ENCODE results near the gene DLX6.

The DLX6 gene

GRCh38 chr7:97009753-97010732 is 4.7 kb downstream of the DLX6 start:
- no peak for DNase-seq (ENCODE audit: low spot score)
- no peak for FAIRE-seq

- no peak for DNase-seq (ENCODE audit: low spot score)
- FAIRE-seq, result no peak
These were observed 5.8 kb downstream of the DLX6 start for GRCh38 chr7:97011104-97011503.

DNA sequence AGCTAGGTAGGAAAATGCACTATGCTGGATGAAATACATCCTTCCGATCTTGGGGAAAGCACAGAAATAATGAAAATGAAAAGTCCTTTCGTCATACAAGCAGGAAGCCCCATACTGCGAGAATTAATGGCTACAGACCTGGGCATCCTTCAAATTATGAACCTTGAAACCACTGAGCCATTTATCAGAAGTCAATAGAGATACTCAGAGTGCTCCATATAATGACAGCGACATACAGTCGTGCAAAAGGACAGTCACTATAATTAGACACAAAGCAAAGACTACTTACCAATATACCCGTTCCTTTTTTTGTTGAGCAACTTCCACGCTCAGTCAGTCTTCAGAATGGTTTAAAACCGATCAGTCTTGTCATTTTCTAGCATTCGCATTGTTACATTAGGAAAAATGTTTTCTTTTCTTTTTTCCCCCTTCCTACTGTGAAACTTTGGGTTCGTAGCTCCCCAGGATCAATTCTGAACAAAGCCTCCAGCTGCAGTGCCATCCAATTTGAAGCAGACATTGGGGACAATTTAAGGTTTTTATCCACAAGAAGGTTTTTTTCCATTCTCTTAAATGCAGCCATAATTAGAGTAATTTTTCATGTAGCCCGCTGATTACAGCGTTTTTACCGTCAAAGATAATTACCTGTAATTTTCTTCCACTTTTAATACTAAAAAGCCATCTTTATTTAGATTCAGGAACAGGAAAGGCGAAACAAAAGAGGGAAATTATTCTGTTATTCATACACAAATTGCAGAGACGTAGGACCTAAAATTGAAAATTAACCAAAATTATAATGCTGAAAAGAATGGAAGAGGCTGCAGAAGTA is 6.4 kb downstream of the DLX6 start:
- FAIRE-seq (no peak), DNase-seq (ENCODE audit: low spot score) (no peak)

GRCh38 chr7:97012365-97013133 is 7.2 kb downstream of the DLX6 start:
- no peak for DNase-seq (ENCODE audit: low spot score)
- FAIRE-seq, result no peak

DNA sequence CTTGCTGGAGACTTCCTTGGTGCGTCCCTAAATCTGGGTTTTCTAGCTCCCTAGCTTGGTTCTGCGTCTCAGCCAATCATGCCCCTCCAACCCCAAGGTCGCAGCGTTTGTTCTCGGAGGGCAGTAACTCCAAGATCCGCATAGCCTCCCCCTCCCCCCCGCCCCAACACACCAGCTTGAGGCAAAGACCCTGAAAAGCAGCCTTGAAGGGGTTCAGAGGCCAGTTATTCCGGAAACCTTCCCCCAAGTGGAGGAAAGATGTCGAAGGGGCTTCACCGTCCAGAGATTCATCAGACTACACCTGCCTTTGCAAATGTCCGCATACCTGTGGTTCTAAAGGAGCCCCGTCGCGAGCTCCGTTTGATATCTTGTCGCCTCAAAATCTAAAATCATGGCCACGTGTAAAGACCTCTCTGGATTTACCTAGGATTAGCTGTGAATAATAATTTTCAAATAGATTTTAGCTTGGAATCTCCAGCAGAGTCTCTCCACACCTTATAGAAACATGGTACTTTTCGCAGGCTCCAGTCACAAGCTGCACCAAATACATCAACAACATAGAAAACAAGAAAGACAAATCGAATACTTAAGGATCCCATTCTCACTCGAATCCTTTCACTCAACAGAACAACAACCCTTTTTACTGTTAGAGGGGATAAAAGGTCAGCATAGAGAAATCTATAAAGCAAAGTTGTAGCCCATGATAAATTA is 7.9 kb downstream of the DLX6 start:
- FAIRE-seq, result no peak

DNA sequence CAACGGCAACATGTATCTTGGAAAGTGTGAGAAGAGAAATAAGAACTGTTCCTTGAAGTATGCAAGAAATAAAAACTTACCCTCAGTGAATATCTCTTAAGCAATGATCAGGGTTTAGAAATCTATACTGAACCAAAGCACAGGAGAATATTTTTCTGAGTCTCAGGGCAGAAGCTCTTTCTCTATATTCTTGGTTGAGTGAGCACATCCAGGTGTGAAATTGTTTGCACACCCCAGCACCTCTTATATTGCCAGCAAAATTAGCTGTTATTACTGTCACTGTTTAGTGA is 8.4 kb downstream of the DLX6 start:
- FAIRE-seq (no peak), DNase-seq (ENCODE audit: low spot score) (no peak)

More for the DNA sequence above, 7.9 kb downstream of the DLX6 start:
- no peak for DNase-seq (ENCODE audit: low spot score)

GRCh38 chr7:97014145-97014750 is 8.9 kb downstream of the DLX6 start:
- DNase-seq (ENCODE audit: low spot score) (no peak), FAIRE-seq (no peak)

- DNase-seq (ENCODE audit: low spot score) (no peak), FAIRE-seq (no peak)
These were observed 9.9 kb downstream of the DLX6 start for GRCh38 chr7:97015279-97015678.

GRCh38 chr7:97015756-97016380 is 10.5 kb downstream of the DLX6 start:
- FAIRE-seq (no peak), DNase-seq (ENCODE audit: low spot score) (no peak)

DNA sequence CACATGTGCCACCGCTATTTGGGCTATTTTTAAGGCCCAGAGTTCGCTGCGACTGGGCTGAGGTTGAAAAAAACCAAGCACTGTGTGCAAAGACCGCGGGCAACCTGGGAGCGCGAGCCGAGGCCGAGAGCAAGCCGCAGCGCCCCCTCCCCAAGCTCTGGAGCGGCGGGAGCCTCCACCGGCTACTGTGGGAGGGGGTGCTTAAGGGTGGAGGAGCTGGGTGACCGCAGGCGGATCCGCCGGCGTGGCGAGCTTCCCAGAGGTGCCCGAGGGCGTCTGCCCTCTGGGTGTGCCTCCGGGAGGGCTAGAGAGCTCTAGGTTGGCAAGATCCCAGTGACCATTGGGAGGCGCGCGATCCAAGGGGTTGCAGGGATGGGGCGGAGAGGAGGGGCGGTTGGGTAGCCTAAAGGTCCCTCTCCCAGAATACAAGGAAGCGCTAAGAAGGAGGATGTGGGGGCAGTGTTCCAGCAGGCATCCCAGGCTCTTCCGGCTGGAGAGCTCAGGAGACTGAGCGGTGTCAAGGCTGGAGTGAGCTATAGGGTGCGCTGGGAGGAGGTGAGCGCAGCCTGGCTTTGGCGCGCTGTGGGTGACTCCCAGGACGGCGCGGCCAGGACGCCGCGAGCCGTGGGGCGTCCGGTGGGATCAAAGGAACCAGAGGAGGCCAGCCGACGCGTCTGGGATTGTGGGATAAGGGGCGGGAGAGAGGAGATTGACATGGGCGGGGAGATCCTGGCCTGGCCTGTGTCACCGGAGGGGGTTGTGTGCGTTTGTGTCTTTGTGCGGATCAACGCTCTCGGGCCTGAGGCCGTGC is 11.2 kb downstream of the DLX6 start:
- FAIRE-seq, result no peak

DNA sequence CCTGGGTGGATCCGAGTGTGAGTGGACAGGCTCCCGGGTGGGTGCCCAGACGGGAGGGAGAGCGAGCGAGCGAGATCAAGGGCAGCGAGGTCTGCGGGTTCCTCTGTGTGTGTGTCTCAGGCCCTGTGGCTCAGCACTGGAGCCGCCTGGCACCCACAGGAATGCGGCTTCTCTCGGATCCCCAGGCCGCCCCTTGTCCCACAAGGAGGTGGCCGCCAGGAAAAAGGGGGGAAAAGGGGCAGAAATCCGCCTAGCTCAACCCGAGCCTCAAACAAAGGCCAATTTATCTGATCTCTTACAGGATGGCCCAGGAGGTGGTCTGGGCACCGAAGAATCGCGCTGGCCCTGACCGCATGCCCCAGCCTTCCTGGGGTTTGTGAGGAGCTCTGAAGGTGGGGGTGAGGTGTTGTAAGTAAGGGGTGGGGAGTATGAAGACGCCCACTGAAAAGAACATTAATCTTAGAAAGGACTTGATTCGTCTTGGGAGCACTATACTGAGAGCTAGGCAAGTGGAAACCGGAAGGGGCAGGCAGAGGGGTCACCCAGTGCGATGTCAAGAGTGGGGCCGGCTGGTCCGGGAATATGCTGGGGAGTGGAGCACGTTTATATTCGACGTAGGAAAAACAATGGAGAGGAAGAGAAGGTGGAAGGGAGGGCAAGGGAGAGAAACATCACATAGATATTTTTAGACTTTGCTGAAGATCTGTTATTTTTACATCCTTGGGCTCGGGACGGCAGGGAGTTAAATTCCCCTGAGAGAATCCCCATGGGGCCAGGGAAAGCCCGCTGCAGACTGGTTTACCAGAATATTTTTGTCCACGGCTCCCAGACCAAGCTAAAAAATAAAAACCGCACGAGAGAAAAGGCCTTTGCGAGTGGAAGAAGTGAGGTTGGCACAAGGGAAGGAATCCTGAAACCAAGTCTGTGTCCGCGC is 12.1 kb downstream of the DLX6 start:
- FAIRE-seq (no peak), DNase-seq (ENCODE audit: low spot score) (no peak)

More for the DNA sequence above, 11.2 kb downstream of the DLX6 start:
- DNase-seq (ENCODE audit: low spot score), result no peak

GRCh38 chr7:97018126-97018601 is 12.8 kb downstream of the DLX6 start:
- DNase-seq (ENCODE audit: low spot score), result no peak
- FAIRE-seq, result no peak

DNA sequence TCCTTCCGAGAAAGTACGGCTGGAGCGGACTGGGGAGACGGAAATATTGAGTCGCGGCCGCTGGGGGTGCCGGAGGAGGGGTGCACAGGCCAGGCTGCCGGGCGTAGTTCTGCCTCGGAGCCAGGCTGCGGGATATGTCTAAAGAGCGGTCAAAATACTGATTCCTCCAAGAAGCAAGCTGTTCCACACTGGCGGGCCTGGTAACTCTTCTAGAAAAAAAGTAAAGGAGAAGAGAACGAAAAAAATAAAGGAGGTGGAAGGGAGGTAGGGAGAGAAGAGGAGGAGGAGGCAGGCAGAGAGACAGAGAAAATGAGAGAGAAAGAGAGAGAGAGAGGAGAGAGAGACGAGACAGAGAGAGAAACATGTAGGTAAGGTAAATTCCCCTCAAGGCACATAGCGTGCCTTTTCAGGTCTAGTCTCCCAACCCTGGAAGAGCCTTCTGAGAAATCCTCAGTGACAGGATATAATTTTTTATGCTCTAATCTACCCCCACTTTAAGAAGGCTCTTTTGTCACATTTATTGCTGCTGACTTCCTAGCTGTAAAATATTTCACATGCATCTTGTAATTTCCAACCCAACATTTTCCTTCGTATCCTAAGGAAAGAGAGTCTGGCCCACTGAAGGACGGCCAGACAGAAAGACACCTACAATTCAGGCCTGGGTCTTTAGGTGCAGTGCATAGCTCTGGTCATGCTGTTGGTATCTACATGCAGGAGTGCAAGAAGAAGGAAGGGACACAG is 13.6 kb downstream of the DLX6 start:
- FAIRE-seq (no peak), DNase-seq (ENCODE audit: low spot score) (no peak)

- DNase-seq (ENCODE audit: low spot score), result no peak
- no peak for FAIRE-seq
These were observed 14.4 kb downstream of the DLX6 start for GRCh38 chr7:97019710-97020225.

- FAIRE-seq, result no peak
- DNase-seq (ENCODE audit: low spot score), result no peak
These were observed 15.2 kb downstream of the DLX6 start for GRCh38 chr7:97020601-97020995.

GRCh38 chr7:97020996-97021746 is 15.8 kb downstream of the DLX6 start:
- FAIRE-seq (no peak), DNase-seq (ENCODE audit: low spot score) (no peak)

All from RCC 7860 (cell line).